IPS-18c (cell line): ENCODE results near the gene FOXL1.

Experiments used
- H3K4me3 ChIP-seq: 2 replicates; pipeline ENCODE4 v1.7.0; 2013; ENCODE audit warnings: low read depth, mild to moderate bottlenecking, low read length, moderate library complexity; ENCODE audit not compliant: insufficient read depth
- H3K9me3 ChIP-seq: one replicate; pipeline ENCODE4 v1.6.1; 2013; ENCODE audit warnings: mild to moderate bottlenecking, low read length, moderate library complexity; ENCODE audit not compliant: control insufficient read depth, insufficient read depth

The FOXL1 gene

DNA sequence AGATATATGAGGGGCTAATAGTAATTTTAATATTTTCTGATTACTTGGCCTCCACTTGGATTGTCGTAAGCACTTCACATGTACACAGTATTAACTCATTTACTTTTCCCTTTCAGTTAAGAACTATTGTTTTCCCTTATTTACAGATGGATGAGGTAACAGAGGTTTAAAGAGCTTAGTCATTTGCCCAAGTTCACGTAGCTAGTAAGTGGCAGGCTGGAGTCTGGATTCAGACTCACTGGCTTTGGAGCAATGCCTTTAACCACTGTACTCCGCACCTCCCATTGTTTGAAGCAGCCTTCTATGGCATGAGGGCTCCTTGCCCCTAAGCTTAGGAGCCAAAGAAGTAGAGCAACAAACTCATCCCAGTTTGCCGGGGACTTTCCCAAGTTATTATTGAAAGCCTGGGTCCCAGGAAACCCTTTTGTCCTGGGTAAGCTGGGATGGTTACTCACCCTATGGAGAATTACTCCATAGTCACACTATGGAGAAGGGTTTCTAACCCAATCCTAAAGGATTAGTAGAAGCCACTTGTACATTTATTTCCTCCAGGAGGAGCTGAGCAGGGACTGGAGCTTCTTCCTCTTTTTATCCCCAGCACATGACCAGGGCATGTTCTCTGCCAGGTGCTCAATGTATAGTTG, 12.3 kb downstream of the FOXL1 start:
- Histone ChIP-seq H3K4me3 (no peak overlapping the region), H3K9me3 (no peaks in the 10 kb centered on the region)

DNA sequence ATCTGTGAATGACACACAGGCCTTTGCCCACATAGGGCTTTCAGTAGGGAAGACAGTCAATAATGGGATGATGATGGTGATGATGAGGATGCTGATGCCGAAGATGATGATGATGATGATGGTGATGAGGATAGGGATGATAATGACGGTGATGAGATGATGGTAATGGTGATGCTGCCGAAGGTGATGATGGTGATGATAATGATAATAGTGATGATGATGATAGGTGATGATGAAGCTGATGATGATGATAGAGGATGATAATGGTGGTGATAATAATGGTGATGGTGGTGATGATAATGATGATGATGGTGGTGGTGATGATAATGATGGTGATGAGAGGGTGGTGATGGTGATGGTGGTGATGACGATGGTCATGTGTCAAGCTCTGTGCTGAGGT, 12.9 kb downstream of the FOXL1 start:
- H3K4me3 ChIP-seq: no peak overlapping the region
- H3K9me3 ChIP-seq: no peaks in the 10 kb centered on the region

DNA sequence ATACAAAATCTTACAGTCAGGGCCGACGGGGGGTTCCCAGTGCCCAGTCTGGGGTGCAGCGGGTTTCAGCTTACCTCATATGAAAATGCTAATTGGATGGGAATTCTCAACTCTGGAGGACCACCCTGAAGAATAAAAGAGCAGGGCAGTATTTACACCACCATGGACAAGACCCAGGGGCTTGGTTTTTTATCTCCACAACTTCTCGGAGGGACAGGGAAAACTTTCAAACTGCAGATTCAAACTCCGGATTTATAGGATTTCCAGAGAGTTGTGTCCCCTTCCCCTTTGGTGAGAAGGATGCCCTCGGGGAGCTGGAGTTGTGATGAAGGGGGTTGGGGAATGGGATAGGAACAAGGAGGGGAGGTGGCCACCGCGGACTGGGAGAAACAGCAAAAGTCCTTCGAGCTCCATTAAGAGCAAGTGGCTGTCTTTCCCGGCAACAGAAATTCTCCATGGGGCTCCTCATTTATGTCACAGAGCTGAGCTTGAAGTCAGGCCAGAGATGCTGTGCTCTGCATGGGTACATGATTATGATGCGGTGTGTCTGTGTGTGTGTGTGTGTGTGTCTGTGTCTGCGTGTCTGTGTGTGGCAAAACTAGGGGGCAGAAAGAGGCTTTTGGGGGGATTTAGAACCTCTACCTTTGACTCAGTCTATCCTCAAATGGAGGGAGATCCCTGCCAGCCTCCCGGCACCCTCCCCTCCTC, 15.7 kb downstream of the FOXL1 start:
- H3K4me3 ChIP-seq: no peak overlapping the region
- H3K9me3 ChIP-seq: no peaks in the 10 kb centered on the region

DNA sequence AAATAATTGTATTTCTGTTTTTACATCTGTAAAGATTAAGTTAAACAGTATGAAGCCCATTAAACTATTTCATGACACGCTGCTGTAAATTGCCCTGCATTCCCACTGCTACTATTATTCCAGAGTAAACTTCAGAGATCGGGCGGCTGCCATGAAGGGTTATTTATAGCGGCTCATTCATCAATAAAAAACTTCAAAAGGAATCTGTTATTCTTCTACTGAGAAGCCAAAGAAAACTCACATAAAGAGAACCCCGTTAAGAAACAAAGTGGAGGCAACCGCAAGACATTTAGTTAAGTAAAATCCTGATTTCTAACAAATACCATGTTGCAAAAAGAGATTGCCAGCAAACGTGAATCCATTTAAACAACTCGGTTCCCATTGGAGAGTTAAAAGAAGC, 16.4 kb downstream of the FOXL1 start:
- H3K9me3 ChIP-seq: peaks cover 2% of the 10 kb centered on the region

DNA sequence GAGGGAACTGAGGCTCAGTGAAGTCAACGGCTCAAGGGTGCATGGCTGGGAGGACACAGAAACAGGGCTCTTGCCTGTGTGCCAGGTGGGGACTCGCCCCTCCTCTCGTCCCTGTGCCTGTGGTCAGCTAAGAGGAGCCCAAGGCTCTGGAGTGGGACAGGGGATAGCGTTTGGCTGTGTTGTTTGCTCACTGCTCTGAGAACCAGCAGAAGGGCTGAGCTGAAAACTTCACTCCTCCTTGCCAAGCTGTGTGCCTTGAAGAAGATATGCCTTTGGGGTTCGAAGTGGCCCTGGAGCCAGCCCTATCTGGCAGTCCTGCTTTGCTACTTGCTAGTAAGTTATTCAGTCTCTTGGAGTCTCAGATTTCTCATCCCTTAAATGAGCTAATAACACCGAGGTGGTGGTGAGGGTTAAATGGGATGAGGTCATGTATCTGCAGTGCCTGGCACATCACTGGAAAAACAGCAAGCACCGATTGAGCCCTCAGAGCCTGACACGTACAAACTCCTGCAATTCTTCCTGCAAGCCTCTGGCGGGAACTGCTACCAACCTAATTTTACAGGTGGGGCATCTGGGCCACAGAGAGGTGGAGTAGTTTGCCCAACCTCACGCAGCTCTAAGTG, 17.7 kb downstream of the FOXL1 start:
- peaks cover 2% of the 10 kb centered on the region for H3K9me3 ChIP-seq

More for the DNA sequence above, 16.4 kb downstream of the FOXL1 start:
- H3K4me3 ChIP-seq: no peak overlapping the region

DNA sequence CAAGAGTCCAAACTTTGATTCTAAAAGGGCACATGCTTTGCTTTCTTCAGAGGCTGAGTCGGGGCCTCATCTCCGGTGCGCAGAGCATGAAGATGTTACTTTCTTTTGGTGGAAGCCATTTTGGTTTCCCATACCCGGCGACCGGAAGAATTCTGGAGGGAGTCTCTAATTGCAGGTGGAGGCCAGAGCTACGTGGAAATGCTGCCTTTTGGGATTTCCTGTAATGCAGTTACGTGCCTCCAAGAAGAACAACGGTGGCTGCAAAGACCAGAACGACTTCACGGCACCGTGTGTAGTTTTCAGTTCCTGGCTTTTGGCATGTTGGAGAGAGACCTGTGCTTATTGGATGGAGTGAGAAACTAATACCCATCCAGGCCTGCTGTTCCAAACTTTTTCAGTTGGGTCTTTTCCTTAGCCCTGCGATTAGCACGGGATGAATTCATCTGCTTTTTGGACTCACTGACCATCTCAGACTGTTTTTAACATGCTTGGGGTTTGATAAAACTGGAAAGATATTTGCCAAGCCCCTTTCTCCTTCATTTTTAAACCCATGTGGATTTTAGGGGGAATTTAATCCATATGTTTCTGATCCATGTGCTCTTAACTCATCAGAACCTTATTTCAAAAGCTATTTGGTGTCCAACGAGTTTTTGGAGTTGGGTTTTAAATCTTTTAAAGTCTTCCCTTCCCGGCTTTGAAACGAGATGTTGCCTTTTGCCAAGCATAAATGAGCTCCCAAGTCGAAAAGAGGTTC, 19.0 kb downstream of the FOXL1 start:
- Histone ChIP-seq H3K4me3 (no peak overlapping the region), H3K9me3 (peaks cover 2% of the 10 kb centered on the region)

More for the DNA sequence above, 17.7 kb downstream of the FOXL1 start:
- no peak overlapping the region for H3K4me3 ChIP-seq

DNA sequence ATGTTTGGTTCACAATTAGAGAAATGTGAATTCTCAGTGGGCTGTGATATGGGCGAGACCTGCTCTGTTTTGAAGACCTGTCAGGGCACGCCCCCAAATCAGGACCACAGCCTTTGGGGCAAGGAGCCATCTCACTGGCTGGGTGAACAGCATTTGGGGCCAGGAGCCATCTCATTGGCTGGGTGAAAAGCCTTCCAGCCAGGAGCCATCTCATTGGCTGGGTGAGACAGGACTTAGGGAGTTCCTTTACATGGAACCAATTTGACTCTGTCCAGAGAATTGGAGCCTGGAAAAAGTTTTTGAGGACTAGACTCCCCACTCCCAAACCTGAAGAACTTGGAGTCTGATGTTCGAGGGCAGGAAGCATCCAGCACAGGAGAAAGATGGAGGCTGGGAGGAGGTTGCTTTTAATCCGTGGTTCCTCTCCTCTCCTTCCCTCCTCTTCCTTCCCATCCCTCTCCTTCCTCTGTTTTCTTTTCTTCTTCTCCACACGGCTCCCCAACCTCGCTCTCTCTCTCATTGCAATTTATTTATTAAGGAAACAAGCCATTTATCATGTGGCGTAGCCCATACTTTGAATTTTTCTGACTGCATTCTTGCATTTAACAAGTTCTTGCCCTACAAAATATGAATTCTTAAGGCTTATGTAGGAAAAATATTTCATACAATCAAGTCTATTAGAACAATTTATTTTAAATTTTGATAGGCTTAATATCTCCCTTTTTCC, 19.7 kb downstream of the FOXL1 start:
- peaks cover 2% of the 10 kb centered on the region for H3K9me3 ChIP-seq
- H3K4me3 ChIP-seq: no peak overlapping the region

DNA sequence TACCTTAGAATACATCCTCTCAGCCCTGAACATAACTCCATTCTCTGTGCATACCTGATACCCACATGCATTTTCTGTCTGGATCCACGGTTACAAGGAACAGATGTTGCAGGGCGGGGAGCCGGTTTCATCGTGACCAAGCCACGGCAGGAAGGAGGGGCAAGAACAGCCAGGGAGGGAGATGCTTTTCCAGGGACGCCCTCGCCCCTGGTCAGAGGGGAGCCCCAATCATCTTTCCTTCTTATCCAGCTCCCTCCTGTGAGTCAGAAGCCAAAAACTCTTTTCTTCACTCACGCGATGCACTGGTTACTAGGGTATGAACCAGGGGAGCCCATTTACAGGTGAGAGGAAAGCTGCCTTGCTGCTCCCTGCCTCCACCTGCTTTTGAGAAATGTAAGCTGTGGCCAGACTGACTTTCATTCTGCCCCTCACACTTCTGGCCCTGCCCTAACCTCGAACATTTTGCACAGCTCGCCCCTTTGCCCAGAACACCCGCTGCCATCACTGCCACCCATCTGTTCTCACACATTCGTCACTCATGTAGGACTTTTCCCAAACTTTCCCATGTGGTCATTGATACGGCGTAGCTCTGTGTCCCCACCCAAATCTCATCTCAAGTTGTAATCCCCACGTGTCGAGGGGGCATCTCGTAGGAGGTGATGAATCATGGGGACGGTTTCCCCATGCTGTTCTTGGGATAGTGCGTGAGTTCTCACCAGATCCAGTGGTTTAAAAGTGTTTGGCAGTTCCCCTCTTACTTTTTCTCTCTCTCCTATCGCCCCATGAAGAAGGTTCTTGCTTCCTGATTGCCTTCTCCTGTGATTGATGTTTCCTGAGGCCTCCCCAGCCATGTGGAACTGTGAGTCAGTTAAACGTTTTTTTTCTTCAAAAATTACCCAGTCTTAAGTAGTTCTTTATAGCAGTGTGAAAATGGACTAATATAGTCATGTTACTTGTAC, 20.5 kb downstream of the FOXL1 start:
- peaks cover 2% of the 10 kb centered on the region for H3K9me3 ChIP-seq
- no peak overlapping the region for H3K4me3 ChIP-seq

DNA sequence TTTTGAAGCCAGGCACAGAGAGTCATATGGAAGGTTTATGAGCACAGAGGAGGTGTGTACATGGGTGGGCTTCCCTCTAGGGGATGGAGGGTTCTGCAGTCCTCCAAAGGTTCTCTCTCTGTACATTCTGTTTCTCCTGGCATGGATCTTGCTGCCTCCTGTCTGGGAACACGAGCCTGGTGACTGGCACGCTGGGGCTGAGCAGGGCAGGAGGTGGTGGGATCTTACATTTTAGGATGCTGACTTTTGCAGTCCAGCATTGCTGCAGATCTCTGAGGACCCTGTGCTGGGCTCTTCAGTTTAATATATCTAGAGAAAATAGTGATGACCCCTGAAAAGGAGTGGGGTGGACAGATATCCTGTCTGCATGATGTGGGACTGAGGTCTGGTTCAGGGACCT, 23.0 kb downstream of the FOXL1 start:
- H3K4me3 ChIP-seq: no peak overlapping the region
- H3K9me3 ChIP-seq: peaks cover 5% of the 10 kb centered on the region

DNA sequence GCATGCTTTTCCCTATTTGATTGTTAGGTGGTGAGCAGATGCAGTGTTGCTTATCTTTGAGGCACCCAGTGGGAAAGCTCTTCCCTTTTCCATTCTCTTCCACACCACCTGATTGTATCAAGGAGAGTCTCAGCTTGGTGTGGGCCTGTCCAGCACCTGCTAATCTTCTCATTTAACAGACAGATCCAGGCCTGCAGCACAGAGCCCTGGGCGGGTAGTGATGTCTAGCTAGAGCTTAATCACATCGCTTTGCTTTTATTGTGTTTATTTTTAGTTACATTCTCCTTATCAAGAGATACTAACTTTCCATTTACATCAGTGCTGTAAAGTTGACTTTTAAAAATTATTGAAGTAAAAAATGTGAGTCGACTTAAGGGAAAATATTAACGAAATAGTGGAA, 24.2 kb downstream of the FOXL1 start:
- Histone ChIP-seq H3K9me3 (peaks cover 5% of the 10 kb centered on the region), H3K4me3 (no peak overlapping the region)

DNA sequence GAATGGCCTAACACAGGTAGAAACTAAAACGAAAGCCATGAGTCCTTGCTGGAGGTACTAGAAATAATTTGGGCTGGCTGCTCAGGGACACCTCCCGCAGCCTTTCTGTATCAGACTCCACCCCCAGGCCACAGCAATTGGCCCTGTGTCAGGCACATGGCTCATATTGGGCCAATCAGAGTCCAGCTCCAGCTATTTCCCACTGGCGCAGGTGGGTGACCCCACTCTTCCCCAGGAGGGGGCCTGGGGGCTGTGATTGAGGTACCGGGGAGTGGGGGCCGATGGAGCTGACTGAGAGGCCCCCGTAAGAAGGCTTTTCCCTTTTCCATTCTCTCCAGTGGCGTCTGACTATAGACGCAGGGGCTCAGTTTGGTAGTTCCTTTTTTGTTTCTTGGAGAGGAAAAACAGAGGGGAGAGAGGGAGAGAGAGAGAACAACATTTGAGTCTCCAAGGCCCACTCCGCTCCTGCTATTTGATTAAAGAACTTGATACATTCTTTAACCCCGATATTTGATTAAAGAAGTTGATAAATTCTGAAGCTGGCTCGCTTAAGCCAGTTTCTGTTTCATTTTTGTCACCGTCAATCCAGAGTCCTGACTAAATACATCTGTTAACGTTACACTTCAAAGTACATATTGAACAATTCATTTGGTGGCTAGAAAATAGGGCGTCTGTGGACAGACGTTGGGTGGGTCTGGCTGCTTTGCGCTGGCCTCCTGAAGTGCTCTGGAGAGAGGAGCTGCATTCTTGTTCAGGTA, 26.3 kb downstream of the FOXL1 start:
- H3K4me3 ChIP-seq: no peak overlapping the region
- peaks cover 4% of the 10 kb centered on the region for H3K9me3 ChIP-seq

DNA sequence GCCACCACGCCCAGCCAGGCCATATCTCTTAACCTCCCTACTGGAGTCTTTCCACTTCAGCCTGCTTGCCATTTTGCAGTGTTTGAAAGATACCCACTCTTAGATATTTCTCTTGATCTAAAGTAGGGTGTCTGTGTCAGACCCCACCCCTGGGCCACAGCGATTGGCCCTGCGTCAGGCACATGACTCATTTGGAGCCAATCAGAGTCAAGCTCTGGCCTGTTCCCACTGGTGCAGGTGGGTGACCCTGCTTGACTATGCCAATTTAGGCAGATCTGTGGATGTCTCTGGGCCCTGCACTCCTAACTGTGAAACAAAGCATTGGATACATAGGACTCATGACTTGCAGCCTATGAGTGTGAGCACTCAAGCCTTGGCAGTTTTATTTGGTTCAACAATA, 27.6 kb downstream of the FOXL1 start:
- Histone ChIP-seq H3K4me3 (no peak overlapping the region), H3K9me3 (peaks cover 3% of the 10 kb centered on the region)

DNA sequence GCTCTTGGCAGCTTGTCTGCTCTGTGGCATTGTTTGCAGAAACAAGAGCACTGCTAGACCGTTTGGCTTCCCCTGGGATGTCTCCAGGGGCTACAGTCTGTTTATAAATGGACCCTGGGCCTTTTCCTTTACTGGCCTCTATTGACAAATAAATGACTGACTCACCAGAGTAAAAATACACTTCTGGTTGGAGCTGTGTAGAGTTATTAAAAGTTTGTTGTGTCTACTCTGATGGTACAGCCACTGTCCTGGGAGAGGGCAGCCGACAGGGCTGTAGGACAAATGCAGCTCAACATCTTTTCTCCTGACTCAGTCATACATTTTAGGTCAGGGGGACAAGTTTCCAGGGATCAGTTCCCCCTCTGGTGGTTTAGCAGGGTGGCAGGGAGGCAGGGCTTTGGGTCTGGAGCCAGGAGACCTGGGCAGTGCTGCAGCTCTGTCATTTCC, 30.0 kb downstream of the FOXL1 start:
- Histone ChIP-seq H3K4me3 (no peak overlapping the region), H3K9me3 (peaks cover 3% of the 10 kb centered on the region)

DNA sequence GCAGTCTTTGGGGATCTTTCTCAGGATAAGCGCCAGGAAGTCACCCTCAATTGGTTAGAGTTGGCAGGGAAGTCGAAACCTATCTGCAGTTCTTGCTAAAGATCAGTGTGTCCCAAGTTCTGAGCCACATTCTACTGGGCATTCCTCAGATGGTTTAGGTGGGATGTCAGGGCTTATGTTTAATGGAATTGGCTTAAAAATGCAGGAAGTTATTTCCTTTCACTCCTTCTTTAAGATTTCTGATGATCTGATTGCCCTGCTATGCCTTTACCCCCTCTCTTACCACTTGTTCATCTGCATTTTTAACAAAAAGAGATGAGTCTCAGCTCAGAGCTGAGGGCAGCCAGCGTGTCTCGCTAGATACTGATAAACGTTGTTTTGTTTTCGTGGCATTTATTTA, 30.8 kb downstream of the FOXL1 start:
- Histone ChIP-seq H3K4me3 (no peak overlapping the region), H3K9me3 (peaks cover 3% of the 10 kb centered on the region)

DNA sequence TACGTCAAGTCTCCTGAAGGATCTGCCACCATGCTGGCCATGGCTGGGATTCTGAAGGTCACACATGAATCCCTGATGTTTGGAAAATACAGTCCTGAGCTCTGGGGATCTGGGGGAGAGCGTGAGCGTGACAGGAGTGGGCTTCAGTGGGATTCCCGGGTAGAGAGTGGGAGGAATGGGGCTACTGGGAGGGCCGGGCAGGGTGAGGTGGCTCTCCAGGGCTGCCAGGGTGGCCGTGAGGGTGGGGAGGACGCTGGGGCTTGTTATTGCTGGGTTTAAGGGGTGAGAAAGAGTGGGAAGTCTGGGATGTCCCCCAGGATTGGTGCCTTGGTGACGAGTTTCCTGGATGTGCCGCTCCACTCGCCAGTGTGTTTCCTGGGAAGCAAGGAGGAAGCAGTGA, 31.3 kb downstream of the FOXL1 start:
- Histone ChIP-seq H3K9me3 (peaks cover 3% of the 10 kb centered on the region), H3K4me3 (no peak overlapping the region)
